Activated CD8-positive, alpha-beta memory T cell treated with anti-CD3 and anti-CD28 coated beads, Interleukin-2, amount 10 ng/mL, durations not matched to agents 7 days and 5 days (primary cell): ENCODE results near the gene GPR158. TPM values are rescaled to one million over a fixed set of nuclear protein-coding genes. Genes with fewer than 3 reads are reported as not detected.
"Not testable (repeated sequence)": the region's sequence is repeated elsewhere in the genome, so short reads cannot be mapped to it uniquely, and the experiment has no call there.

Source experiments
- ATAC-seq: fragments of 150-1000 bp; cut with Tn5 transposase; one replicate; pipeline ENCODE4 v1.10.0; 2021; ENCODE audit warnings: moderate library complexity
- CTCF ChIA-PET: fragments of 350-600 bp; sonication (Branson Sonifier 250); formaldehyde crosslinking; loops from one replicate; lab custom pipeline; 2021; ENCODE audit warnings: antibody characterized with exemption; lab: Charles Lee
- DNase-seq: peaks from one replicate; pipeline ENCODE4 v3.0.0-alpha.2; 2020
- H3K27ac Mint-ChIP-seq: one replicate; pipeline ENCODE4 v1.8.0; 2021; ENCODE audit warnings: mild to moderate bottlenecking, mixed read lengths
- H3K27me3 Mint-ChIP-seq: one replicate; pipeline ENCODE4 v1.8.0; 2021; ENCODE audit warnings: mixed read lengths
- H3K36me3 Mint-ChIP-seq: one replicate; pipeline ENCODE4 v1.8.0; 2021; ENCODE audit warnings: mild to moderate bottlenecking, mixed read lengths
- H3K4me1 Mint-ChIP-seq: one replicate; pipeline ENCODE4 v1.8.0; 2021; ENCODE audit warnings: mixed read lengths
- H3K4me3 Mint-ChIP-seq: one replicate; pipeline ENCODE4 v1.8.0; 2021; ENCODE audit warnings: mild to moderate bottlenecking, moderate library complexity, mixed read lengths
- H3K9me3 Mint-ChIP-seq: one replicate; pipeline ENCODE4 v1.8.0; 2022; ENCODE audit warnings: low read depth, mixed read lengths
- total RNA-seq, 2 experiments: library from RNA; stranded (reverse); gene quantifications; one replicate each; pipeline ENCODE4 v1.2.3, GENCODE V29; 2021

Gene GPR158, protein sequence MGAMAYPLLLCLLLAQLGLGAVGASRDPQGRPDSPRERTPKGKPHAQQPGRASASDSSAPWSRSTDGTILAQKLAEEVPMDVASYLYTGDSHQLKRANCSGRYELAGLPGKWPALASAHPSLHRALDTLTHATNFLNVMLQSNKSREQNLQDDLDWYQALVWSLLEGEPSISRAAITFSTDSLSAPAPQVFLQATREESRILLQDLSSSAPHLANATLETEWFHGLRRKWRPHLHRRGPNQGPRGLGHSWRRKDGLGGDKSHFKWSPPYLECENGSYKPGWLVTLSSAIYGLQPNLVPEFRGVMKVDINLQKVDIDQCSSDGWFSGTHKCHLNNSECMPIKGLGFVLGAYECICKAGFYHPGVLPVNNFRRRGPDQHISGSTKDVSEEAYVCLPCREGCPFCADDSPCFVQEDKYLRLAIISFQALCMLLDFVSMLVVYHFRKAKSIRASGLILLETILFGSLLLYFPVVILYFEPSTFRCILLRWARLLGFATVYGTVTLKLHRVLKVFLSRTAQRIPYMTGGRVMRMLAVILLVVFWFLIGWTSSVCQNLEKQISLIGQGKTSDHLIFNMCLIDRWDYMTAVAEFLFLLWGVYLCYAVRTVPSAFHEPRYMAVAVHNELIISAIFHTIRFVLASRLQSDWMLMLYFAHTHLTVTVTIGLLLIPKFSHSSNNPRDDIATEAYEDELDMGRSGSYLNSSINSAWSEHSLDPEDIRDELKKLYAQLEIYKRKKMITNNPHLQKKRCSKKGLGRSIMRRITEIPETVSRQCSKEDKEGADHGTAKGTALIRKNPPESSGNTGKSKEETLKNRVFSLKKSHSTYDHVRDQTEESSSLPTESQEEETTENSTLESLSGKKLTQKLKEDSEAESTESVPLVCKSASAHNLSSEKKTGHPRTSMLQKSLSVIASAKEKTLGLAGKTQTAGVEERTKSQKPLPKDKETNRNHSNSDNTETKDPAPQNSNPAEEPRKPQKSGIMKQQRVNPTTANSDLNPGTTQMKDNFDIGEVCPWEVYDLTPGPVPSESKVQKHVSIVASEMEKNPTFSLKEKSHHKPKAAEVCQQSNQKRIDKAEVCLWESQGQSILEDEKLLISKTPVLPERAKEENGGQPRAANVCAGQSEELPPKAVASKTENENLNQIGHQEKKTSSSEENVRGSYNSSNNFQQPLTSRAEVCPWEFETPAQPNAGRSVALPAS (N-terminal part only)
- total RNA-seq, result not detected

DNA sequence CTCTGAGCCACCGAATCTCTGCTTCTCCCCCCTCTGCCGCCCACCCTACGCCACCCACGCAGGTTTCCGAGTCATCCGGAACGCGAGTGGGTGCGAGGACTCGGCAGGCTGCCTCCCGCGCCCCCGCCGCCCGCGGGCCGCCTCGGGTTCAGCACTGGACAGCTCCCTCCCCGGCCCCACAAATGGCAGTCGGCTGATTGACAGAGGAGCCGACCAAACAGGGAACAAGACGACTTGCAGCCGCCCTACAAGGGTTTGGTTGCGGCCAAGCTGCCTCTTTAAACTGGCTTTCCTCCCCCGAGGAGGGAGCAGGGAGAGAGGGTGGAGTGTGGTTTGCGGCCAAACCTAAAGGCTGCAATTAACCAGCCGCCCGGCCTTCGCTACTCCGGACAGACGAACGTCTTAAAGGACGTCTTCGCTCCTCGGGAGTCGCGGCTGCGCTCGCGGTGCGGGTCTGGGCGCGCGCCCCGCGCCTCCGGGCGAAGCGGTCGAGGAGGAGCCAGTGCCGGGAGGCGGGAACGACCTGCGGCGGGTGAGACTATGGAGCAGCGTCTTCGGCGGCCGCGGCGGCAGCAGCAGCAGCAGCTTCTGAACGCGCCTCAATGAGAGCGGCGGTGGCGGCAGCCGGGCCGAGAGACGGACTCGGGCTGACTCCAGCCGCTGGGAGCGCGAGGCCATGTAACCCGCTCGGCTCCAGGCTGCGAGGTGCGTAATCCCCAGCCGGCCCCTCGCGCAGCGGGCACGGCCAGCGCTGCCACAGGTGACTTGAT, at the start of gene GPR158:
Gene GPR158, plus strand, starts transcription at position 541 of the 770 bp plus-strand sequence. CDS start 420 bp downstream, outside the sequence.
- H3K4me3 Mint-ChIP-seq, result no peak within 1 kb of the TSS
- CTCF ChIA-PET, result no interaction called here
- peak within 1 kb of the TSS; percentile 45 for H3K27ac Mint-ChIP-seq
- peaks cover 46% of the 10 kb centered on the region for H3K27me3 Mint-ChIP-seq
- H3K36me3 Mint-ChIP-seq, result peaks cover 6% of the 10 kb centered on the region
- peaks cover 4% of the 10 kb centered on the region for H3K4me1 Mint-ChIP-seq
- DNase-seq, result peak; percentile 69
- ATAC-seq, result peak; percentile 60
- no peaks in the 10 kb centered on the region for H3K9me3 Mint-ChIP-seq

DNA sequence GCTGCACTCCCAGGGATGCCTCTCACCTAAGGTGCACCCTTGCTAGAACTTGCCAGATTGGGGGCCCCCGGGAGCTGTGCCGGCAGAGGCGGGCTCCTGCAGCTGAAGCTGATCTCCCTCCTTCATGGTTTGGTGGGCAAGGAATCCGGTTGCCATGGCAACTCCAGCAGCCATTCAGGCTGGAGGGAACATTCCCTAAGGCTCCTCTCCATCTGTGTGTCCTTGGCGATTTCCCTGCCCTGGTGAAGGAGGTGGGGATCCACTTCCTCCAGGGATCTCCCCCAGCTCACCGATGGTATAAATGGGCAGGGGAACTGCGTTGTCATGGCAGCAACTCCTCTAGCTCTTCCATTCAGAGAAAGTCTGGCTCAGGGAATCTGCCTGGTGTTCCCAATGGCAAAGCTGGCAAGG, 49.6 kb upstream of the GPR158 start:
- H3K4me1 Mint-ChIP-seq, result no peaks in the 10 kb centered on the region
- H3K9me3 Mint-ChIP-seq, result no peaks in the 10 kb centered on the region
- CTCF ChIA-PET, result no interaction called here
- no peak overlapping the region for H3K27ac Mint-ChIP-seq
- no peaks in the 10 kb centered on the region for H3K27me3 Mint-ChIP-seq
- DNase-seq (no peak), ATAC-seq (no peak)
- no peak overlapping the region for H3K4me3 Mint-ChIP-seq
- no peaks in the 10 kb centered on the region for H3K36me3 Mint-ChIP-seq

DNA sequence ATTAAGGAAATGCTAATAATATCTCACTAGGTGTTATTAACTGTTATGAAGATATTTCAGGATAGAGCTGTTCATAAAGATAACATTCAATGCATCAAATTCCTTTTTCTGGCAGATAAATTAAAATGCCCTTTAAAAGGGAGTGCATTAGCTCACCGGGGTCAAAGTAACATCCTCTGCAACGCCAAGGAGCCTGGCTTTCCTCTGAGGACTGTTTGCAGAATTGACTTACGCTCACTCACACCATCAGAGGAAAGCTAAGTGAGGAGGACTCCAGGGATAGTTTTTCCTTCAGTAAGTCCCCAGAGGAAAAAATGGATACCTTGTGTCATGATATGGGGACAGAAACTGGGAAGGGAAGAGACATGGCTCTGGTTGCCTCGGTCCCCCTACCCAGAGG, 45.2 kb upstream of the GPR158 start:
- DNase-seq (no peak), ATAC-seq (no peak)
- no peak overlapping the region for H3K4me3 Mint-ChIP-seq
- H3K4me1 Mint-ChIP-seq, result no peaks in the 10 kb centered on the region
- CTCF ChIA-PET, result interaction anchor here (1.7 kb wide), 1 partner anchor 15 kb away, joined by 3 read pairs; no protein-coding TSS in a partner anchor
- H3K9me3 Mint-ChIP-seq, result peaks cover 2% of the 10 kb centered on the region
- no peaks in the 10 kb centered on the region for H3K27me3 Mint-ChIP-seq
- no peaks in the 10 kb centered on the region for H3K36me3 Mint-ChIP-seq
- H3K27ac Mint-ChIP-seq, result no peak overlapping the region

DNA sequence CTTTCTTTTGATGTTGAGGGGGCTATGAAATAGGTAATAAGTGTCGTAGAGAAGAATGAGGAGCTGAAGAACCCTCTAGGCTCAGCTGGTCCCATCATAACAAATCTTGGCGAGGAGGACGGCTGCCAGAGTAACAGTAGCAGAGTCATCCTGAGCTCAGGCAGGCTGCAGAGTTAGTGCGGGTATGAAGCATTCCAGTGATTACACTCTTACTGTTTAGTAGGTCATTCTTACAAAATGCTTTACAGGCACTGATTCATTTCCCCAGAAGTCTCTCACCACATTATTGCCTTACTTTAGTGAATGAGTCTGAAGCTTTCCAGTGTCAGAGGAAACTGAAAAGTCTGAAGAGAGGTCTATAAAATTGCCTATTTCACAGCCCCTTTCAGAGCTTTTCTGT, 43.9 kb upstream of the GPR158 start:
- DNase-seq, result no peak
- ATAC-seq, result no peak
- Mint-ChIP-seq H3K36me3 (no peaks in the 10 kb centered on the region), H3K4me3 (no peak overlapping the region), H3K4me1 (no peaks in the 10 kb centered on the region), H3K27me3 (no peaks in the 10 kb centered on the region), H3K27ac (no peak overlapping the region), H3K9me3 (peaks cover 2% of the 10 kb centered on the region)
- CTCF ChIA-PET, result no interaction called here

DNA sequence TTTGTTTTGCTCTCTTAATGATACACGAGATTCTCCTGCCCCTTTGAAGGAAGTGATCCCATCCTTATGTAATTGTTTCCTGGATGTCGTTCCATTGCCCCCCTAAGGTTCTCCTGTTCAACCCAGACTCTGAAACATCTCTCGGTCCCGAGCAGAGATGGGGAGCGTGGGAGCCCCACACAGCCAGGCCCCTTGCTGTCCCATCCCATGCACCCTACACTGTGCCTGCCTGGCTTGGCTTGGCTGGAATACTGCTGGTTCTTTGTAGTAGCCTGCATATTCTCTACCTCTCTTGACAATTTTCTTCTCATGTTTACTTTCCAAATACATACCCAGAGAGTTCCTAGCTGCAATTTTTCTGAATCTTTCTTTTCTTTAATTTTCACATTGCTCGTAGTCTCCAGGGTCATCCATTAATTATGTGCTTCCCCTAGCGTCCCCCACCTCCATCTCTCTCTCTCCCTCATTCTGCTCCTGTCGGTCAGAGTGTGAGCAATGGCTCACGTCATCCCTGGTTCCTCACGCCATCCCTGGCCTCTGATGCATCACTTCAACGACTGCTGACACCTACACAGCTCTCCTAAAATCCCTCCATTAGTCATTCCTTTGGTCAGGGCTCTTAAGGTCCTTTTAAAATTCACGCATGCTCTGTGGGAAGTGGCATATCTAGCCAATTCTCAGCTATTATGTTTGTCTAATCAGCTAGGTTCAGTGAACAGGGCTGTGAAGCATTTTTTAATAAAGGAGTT, 32.5 kb upstream of the GPR158 start:
- CTCF ChIA-PET, result no interaction called here
- Mint-ChIP-seq H3K27ac (no peak overlapping the region), H3K36me3 (no peaks in the 10 kb centered on the region), H3K9me3 (no peaks in the 10 kb centered on the region), H3K27me3 (no peaks in the 10 kb centered on the region), H3K4me1 (no peaks in the 10 kb centered on the region), H3K4me3 (no peak overlapping the region)
- ATAC-seq (no peak), DNase-seq (no peak)

DNA sequence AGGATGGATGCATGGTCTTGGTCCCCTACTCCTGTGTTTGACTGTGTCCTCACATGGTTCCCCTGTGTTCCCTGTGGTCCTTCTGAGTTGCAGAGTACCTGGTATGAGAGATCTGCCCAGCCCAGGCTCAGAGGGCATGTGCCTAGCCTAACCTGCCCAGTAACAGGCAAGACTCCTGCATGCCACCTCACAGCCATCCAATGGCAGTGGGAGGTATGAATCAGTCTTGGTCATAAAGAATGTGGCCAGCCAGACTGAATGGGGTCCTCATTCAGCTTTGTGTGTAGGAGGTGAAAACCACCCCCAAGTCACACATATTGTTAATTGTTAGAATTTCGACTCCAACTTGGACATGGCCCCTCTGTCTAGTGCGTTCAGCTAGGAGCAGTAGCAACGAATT, 17.2 kb upstream of the GPR158 start:
- Mint-ChIP-seq H3K27me3 (no peaks in the 10 kb centered on the region), H3K36me3 (no peaks in the 10 kb centered on the region), H3K4me1 (no peaks in the 10 kb centered on the region), H3K4me3 (no peak overlapping the region), H3K9me3 (no peaks in the 10 kb centered on the region), H3K27ac (no peak overlapping the region)
- ATAC-seq (no peak), DNase-seq (no peak)
- CTCF ChIA-PET, result no interaction called here

DNA sequence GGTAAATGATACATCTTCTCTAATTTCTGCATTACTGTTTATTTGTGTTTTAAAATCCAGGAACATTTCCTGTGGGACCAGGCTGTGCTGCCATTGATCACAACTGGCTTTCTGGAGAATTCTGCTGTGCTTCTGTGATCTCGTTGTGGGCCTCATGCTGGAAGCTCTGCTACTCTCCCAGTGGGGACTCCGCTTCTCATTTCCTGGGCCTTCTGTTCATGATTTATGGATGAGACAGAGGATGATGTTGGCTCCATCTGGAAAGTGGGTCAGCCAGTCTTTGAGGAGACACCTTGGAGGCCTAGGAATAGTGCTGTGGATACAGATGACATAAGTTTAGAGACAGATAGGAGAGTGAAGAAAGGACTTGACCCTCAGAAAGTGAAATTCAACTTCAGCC, 15.2 kb upstream of the GPR158 start:
- Mint-ChIP-seq H3K4me1 (no peaks in the 10 kb centered on the region), H3K27me3 (no peaks in the 10 kb centered on the region), H3K36me3 (no peaks in the 10 kb centered on the region), H3K4me3 (no peak overlapping the region), H3K27ac (no peak overlapping the region), H3K9me3 (peaks cover 3% of the 10 kb centered on the region)
- CTCF ChIA-PET, result no interaction called here
- ATAC-seq (no peak), DNase-seq (no peak)

DNA sequence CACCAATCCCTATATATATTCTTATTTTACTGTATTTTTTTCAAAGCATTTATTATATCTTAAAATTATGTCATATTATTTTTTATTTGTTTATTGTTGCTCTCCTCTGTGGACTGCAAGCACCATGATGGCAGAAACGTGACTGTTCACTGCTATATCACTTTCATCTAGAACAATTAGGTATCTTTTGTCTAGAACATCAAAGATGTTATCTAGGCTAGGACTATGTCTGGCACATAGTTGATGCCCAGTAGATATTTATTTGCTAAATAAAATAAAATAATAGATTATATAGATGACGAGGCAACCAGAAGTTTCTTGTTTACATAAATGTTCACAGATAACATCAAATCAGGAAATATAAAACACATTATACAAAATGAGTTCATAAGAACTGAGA, 12.4 kb upstream of the GPR158 start:
- peaks cover 3% of the 10 kb centered on the region for H3K9me3 Mint-ChIP-seq
- no peak overlapping the region for H3K4me3 Mint-ChIP-seq
- no peak for DNase-seq
- ATAC-seq, result no peak
- H3K36me3 Mint-ChIP-seq, result no peaks in the 10 kb centered on the region
- H3K27me3 Mint-ChIP-seq, result no peaks in the 10 kb centered on the region
- CTCF ChIA-PET, result no interaction called here
- no peak overlapping the region for H3K27ac Mint-ChIP-seq
- H3K4me1 Mint-ChIP-seq, result no peaks in the 10 kb centered on the region

DNA sequence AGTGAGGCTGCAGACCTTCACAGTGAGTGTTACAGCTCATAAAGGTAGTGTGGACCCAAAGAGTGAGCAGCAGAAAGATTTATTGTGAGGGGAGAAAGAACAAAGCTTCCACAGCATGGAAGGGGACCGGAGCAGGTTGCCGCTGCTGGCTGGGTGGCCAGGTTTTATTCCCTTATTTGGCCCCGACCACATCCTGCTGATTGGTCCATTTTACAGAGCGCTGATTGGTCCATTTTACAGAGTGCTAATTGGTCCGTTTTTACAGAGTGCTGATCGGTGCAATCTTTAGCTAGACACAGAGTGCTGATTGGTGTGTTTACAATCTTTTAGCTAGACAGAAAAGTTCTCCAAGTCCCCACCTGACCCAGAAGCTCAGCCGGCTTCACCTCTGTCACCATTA, 11.3 kb upstream of the GPR158 start:
- H3K4me1 Mint-ChIP-seq, H3K27ac Mint-ChIP-seq, DNase-seq, H3K36me3 Mint-ChIP-seq, H3K27me3 Mint-ChIP-seq, CTCF ChIA-PET, H3K9me3 Mint-ChIP-seq, H3K4me3 Mint-ChIP-seq, ATAC-seq: not testable (repeated sequence)

DNA sequence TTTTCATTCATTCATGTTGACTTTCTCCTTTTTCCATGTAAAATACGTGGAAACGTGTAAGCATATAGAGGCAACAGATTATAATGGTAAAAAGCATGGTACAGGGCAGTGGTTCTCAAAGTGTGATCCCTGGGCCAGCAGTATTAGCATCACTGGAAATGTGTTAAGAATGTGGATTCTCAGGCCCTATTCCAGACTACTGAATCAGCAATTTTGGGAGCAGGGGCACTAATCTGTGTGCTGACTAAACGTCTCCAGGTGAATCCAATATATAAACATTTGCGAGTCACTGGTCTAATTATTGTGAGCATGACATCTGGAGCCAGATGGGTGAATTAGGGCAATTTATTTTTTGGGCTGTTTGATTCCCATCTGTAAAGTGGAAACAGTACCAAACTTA, 5.1 kb upstream of the GPR158 start:
- ATAC-seq (no peak), DNase-seq (no peak)
- Mint-ChIP-seq H3K27me3 (peaks cover 17% of the 10 kb centered on the region), H3K27ac (no peak overlapping the region), H3K9me3 (no peaks in the 10 kb centered on the region), H3K4me3 (no peak overlapping the region), H3K36me3 (peaks cover 4% of the 10 kb centered on the region), H3K4me1 (peaks cover 4% of the 10 kb centered on the region)
- CTCF ChIA-PET, result no interaction called here

DNA sequence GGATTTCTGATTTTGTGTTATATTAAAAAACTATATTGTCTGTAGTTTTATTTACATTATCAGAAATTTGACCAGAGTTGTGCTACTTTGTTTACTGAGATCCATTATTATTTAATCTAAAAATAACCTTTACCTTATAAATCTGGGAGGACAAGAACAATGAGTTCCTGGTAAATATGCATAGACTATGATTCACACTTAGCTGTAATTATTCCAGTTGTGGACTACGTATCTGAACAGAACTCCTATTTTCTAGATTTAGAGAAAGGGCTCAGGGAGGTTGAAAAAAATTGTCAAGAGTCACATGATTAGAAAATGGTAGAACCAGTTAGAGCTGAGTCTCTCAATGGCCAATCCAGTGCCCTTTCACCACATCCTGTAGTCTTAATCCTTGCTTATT, 4.2 kb upstream of the GPR158 start:
- CTCF ChIA-PET, result no interaction called here
- Mint-ChIP-seq H3K27ac (no peak overlapping the region), H3K4me3 (no peak overlapping the region), H3K36me3 (peaks cover 4% of the 10 kb centered on the region), H3K9me3 (no peaks in the 10 kb centered on the region), H3K27me3 (peaks cover 24% of the 10 kb centered on the region), H3K4me1 (peaks cover 4% of the 10 kb centered on the region)
- no peak for ATAC-seq
- DNase-seq, result no peak
